NCI-H2029 (cell line): ENCODE measurements around the gene YJEFN3.
A peak's percentile ranks its signal among the peaks of the same experiment; 100 is the strongest.

ENCODE experiments used
- DNase-seq: peaks from one replicate; lab custom pipeline; 2025; lab: John Stamatoyannopoulos, UW

The YJEFN3 gene

DNA sequence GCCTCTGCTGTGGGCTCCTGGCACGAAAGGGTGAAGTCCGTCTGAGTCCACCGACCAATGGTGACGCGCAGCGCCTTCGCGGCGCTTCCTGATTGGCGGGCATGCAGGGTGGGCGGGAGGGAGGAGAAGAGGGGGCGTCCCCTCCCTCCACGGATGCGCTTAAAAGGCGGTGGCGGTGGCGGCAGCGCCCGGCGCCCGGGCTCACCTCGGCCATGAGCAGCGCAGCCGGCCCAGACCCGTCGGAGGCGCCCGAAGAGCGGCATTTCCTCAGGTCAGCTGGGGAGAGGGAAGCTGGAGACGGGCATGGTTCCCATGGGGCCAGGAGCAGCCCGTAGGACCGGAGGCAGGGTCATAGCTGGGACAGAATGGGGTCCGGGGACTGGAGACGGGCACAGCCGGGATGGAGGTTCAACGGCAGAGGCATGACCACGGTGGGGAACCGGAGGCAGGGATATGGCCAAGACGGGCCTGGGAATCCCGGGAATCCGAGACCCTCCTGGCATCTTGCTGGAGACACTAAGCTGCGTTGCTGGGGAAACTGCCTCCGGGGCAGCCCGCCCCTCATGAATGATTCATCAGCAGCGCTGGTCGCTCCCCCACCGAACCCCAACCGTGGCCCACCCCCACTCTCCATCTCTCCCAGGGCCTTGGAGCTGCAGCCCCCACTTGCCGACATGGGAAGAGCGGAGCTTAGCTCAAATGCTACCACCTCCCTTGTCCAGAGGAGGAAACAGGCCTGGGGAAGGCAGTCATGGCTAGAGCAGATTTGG lies at the start of gene YJEFN3:
Gene YJEFN3, plus strand, starts transcription at position 191 of the 770 bp plus-strand sequence. Its CDS starts 22 bp downstream, at position 213.
- peak; percentile 29 for DNase-seq

- DNase-seq = no peak
Measured at GRCh38 chr19:19480688-19481087, 48.0 kb upstream of the YJEFN3 start.

- DNase-seq = no peak
Measured at GRCh38 chr19:19482809-19483596, 45.7 kb upstream of the YJEFN3 start.

DNA sequence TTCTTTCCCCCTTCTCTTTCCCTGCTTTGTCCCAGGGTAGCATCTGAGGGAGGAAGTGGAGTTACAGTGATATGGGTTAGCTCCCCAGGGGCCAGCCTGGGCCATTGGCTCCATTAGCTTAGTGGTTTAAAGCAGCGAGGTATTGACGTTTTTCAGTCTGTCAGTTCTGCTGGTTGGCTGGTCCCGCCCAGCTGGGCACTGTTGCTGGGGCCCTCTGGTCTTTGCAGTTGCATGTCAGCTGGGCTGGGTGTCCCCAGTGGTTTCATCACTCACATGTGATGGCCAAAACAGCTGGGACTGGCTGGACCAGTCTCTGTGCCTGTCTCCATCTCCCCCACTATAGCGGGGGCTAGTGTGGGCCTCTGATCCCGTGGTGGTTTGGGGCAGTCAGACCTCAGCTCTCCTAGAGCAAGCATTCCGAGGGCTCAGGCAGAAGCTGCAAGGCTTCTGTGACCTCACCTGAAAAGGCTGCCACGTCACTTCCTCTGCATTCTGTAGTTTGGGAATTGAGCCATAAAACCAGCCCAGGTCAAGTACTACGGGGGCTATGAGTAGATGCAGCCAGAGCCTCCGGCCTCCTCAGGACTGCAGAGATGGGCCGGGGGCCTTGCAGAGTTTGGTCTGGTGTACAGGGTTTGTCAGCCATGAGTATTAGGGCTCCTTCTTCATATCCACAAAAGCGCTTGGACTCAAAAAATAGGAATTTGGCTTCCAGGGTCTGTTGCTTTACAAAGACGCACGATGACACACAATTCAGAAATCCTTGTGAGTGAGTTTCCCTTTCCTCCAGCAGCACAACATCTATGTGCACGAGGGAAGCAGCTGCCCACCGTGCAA lies 43.3 kb upstream of the YJEFN3 start:
- no peak for DNase-seq

GRCh38 chr19:19485998-19486290 lies 42.8 kb upstream of the YJEFN3 start:
- no peak for DNase-seq

DNA sequence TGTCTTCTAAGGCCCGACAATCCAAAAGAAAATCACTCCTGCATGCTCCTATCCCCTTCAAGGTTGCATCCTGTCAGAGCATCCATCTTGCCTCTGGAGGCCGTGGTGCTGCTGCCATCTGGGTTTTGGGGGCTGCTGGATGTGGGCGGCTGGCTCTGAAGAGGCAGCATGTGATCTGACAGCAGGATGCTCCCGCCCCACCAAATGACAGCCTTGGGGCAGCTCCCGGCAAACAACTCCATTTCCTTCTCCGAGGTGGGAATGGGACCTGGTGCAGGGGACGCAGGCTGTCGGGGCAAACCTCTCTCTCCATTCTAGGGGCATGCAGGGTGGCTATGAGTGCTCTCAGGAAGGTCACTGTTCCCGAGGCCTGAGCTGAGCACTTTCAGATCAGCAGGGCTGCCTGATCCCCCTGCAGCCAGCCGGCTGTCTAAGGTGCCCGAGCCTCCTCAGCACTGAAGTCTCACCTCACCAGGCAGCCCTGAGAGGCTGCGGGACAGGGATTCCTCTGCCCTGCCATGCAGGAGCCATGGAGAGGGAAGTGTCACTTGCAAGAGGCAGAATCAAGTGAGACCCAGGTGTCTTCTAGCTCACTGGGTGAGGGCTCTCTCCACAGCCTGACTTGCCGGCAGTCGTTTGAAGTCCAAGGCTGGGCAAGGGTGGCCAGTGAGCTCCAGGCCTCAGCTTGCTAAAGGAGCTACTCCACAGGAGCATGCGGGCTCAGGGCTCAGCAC lies 42.2 kb upstream of the YJEFN3 start:
- DNase-seq = no peak

GRCh38 chr19:19487077-19487949 lies 41.4 kb upstream of the YJEFN3 start:
- peak; percentile 43 for DNase-seq

- DNase-seq = no peak
Measured at GRCh38 chr19:19487950-19488874, 40.5 kb upstream of the YJEFN3 start.

- peak; percentile 97 for DNase-seq
Measured at GRCh38 chr19:19488875-19489690, 39.6 kb upstream of the YJEFN3 start.

DNA sequence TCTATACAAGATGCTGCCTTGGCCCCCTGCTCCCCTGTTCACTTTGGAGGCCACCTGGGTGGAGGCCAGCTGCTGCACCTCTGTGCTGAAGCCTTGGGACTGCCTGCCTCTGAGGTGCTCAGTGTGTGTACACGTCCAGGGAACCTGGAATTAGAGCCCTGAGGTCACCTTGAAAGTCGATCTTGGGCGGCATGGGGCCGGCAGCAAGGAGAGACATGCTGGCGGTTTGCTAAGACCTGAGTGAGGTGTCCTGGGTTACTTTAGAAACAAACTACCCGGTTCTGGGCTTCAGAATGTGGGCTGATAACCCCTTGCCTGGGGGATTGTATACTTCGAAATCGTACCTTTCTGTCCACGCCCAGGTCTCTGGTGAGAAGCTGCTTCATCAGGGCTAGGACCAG lies 38.9 kb upstream of the YJEFN3 start:
- no peak for DNase-seq

DNA sequence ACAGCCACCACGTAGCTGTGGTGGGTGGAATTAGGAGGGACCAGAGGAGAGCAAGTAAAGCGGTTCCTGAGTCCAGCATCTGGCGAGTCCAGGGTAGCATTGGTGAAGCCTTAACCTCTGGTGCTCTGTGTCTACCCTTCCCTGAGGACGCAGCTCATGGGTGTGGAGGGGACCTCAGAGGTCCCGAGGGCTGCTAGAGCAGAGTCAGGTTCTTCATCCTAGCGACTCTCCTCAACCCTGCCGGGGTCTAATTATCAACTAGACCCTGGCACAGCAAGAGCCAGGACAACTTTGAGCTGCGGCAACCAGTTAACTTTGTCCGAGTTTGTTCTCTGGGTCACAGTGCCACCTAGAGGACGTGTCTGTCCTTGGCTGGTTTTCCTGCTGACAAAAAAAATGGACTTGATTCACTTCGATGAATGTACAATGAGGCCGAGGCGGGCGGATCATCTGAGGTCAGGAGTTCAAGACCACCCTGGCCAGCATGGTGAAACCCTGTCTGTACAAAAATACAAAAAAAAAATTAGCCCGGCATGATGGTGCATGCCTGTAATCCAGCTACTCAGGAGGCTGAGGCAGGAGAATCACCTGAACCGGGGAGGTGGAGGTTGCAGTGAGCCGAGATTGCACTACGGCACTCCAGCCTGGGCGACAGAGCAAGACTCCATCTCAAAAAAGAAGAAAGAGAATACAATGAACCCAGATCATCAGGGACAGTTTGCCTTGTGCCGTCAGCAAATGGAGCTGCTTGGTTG lies 38.3 kb upstream of the YJEFN3 start:
- peak; percentile 34 for DNase-seq

- no peak for DNase-seq
Measured at GRCh38 chr19:19491321-19492025, 37.2 kb upstream of the YJEFN3 start.

GRCh38 chr19:19492026-19492610 lies 36.6 kb upstream of the YJEFN3 start:
- no peak for DNase-seq

DNA sequence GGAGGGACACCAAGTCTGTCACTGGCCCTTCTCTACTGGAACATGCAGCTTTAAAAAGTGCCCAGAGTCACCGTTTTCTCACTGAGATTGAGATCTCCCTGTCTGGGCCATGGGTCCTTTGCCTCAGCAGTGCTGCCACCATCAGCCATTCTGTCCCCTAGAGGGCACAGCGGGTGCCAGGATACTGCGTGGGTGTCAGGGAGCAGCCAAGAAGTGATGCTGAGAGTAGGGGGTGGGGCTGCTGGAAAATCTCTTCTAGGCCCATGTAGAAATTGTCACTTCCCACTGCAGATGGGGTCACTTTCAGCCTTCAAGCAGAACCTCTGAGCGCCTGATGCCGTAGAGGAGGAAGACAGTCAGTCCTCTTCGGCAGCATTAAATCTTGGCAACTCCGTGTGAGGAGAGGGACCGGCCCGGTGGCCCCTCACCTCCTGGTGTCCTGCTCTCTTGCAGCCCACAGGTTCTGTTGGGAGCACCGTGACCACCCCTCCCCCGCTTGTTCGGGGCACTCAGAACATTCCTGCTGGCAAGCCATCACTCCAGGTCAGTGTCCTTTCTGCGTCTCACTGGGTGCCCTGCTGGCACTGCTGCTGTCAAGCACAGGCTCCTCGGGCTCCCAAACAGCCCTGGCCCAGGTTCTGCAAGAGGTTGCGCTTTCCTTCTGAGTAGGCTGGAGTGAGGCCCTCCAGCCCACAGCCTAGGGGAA lies 34.7 kb upstream of the YJEFN3 start:
- no peak for DNase-seq

- DNase-seq = no peak
Measured at GRCh38 chr19:19495614-19496603, 32.8 kb upstream of the YJEFN3 start.
